ENCODE results near the gene SRD5A1.
A peak's percentile ranks its signal among the peaks of the same experiment; 100 is the strongest.

Gene SRD5A1

GRCh38 chr5:6626508-6626907 is 6.7 kb upstream of the SRD5A1 start:
- Histone ChIP-seq H3K27ac (no peak overlapping the region), H3K36me3 (replicated peaks) (peaks cover 76% of the 10 kb centered on the region), H3K27me3 (replicated peaks) (no peaks in the 10 kb centered on the region), H3K4me3 (ENCODE audit: low read depth, low read length) (no peak overlapping the region)
- DNase-seq, result no peak
- TF ChIP-seq CTCF (IDR thresholded peaks at IDR 0.05; ENCODE audit: low read depth, low read length, missing control alignments), result no peak
- in situ Hi-C loops (cut with HindIII; ENCODE audit: low pct_ligation_motif_present, low sequenced_read_pairs), result loop anchor here (25.0 kb wide), 1 partner anchor 111 kb away; no protein-coding TSS in a partner anchor

GRCh38 chr5:6631441-6631840 is 1.8 kb upstream of the SRD5A1 start:
- DNase-seq, result no peak

GRCh38 chr5:6632324-6632887 is 834 bp upstream of the SRD5A1 start:
- in situ Hi-C loops (cut with HindIII; ENCODE audit: low pct_ligation_motif_present, low sequenced_read_pairs), result loop anchor here (25.0 kb wide), 1 partner anchor 105 kb away; no protein-coding TSS in a partner anchor
- peak; percentile 37 for TF ChIP-seq CTCF (IDR thresholded peaks at IDR 0.05; ENCODE audit: low read depth, low read length, missing control alignments)
- peaks cover 29% of the 10 kb centered on the region for H3K36me3 ChIP-seq (replicated peaks)
- H3K4me3 ChIP-seq (ENCODE audit: low read depth, low read length), result peak overlapping the region; percentile 71
- no peaks in the 10 kb centered on the region for H3K27me3 ChIP-seq (replicated peaks)
- peak overlapping the region; percentile 99 for H3K27ac ChIP-seq
- DNase-seq, result peak; percentile 22

More at GRCh38 chr5:6631441-6631840, 1.8 kb upstream of the SRD5A1 start:
- no peak for TF ChIP-seq CTCF (IDR thresholded peaks at IDR 0.05; ENCODE audit: low read depth, low read length, missing control alignments)
- peak overlapping the region; percentile 71 for H3K4me3 ChIP-seq (ENCODE audit: low read depth, low read length)
- H3K27me3 ChIP-seq (replicated peaks), result no peaks in the 10 kb centered on the region
- H3K27ac ChIP-seq, result no peak overlapping the region
- H3K36me3 ChIP-seq (replicated peaks), result peaks cover 35% of the 10 kb centered on the region
- in situ Hi-C loops (cut with HindIII; ENCODE audit: low pct_ligation_motif_present, low sequenced_read_pairs), result loop anchor here (25.0 kb wide), 1 partner anchor 106 kb away; no protein-coding TSS in a partner anchor

- DNase-seq, result peak; percentile 6
- peak overlapping the region; percentile 71 for H3K4me3 ChIP-seq (ENCODE audit: low read depth, low read length)
- peaks cover 22% of the 10 kb centered on the region for H3K36me3 ChIP-seq (replicated peaks)
- no peak overlapping the region for H3K27ac ChIP-seq
- no peaks in the 10 kb centered on the region for H3K27me3 ChIP-seq (replicated peaks)
- no peak for TF ChIP-seq CTCF (IDR thresholded peaks at IDR 0.05; ENCODE audit: low read depth, low read length, missing control alignments)
- in situ Hi-C loops (cut with HindIII; ENCODE audit: low pct_ligation_motif_present, low sequenced_read_pairs), result loop anchor here (25.0 kb wide), 1 partner anchor 104 kb away; no protein-coding TSS in a partner anchor
These were observed 417 bp downstream of the SRD5A1 start for GRCh38 chr5:6633469-6634245.

- DNase-seq, result no peak
- in situ Hi-C loops (cut with HindIII; ENCODE audit: low pct_ligation_motif_present, low sequenced_read_pairs), result loop anchor here (25.0 kb wide), 1 partner anchor 103 kb away; no protein-coding TSS in a partner anchor
- no peak overlapping the region for H3K27ac ChIP-seq
- H3K27me3 ChIP-seq (replicated peaks), result no peaks in the 10 kb centered on the region
- peak overlapping the region; percentile 71 for H3K4me3 ChIP-seq (ENCODE audit: low read depth, low read length)
- H3K36me3 ChIP-seq (replicated peaks), result peaks cover 16% of the 10 kb centered on the region
- TF ChIP-seq CTCF (IDR thresholded peaks at IDR 0.05; ENCODE audit: low read depth, low read length, missing control alignments), result no peak
These were observed 1.1 kb downstream of the SRD5A1 start for GRCh38 chr5:6634306-6634705.
